Cardiac fibroblast (primary cell): ENCODE results near the gene RASGRP2.
A peak's percentile ranks its signal among the peaks of the same experiment; 100 is the strongest.

Experiments used
- DNase-seq, 2 donors: peaks; one replicate each; pipeline versions ENCODE4 v3.0.0 to v3.0.0-alpha.2; 2010; ENCODE audit warnings: low read depth in 2 of 2
- H3K4me3 ChIP-seq, 2 donors: replicated peaks in 1 of 2; 1 replicate in 1 of 2; 2 replicates in 1 of 2; pipeline ENCODE4 v1.5.1; 2011; ENCODE audit warnings: low read depth in 2 of 2, low read length in 2 of 2, mild to moderate bottlenecking in 2 of 2, moderate library complexity in 1 of 2
- TF ChIP-seq, protein P1 (sequence below): IDR thresholded peaks from one replicate; pipeline ENCODE4 v1.5.1; 2011; ENCODE audit warnings: low read depth, mild to moderate bottlenecking, low read length, inconsistent platforms

Gene RASGRP2

DNA sequence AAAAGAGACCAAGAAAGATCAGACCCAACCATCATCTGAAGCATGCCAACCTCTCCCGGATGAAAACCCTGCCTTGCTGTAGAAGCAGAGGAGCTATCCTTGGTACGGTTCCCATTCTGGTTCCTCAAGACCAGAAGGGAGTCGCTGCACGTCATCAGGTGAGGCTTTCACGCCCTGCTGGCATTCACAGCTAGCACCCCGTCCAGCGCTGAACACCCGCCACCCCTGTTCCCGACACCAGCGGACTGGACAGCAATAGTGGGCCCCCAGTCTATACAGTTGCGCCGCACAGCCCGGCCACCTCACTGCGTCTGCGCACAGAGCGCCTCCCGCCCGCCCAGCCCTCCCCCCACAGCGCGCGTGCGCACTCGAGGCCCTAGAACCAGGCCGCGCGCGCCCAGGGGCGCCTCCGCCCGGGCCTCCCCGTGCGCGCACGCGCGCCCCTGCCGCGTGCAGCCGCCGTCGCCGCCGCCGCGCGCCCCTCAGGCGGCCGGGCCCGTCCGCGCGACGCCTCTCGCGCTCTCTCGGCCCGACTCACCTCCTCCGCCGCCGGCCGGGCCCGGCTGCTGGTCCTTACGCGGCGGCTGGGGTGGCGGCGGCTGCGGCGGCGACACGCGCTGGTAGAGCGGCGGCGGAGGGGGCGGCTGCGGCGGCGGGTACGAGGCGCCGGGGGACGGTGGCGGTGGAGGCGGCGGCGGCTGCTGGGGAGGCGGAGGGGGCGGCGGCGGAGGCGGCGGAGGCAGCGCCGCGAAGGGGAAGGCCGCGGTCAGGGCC, 33.7 kb upstream of the RASGRP2 start:
- TF ChIP-seq, protein P1, sequence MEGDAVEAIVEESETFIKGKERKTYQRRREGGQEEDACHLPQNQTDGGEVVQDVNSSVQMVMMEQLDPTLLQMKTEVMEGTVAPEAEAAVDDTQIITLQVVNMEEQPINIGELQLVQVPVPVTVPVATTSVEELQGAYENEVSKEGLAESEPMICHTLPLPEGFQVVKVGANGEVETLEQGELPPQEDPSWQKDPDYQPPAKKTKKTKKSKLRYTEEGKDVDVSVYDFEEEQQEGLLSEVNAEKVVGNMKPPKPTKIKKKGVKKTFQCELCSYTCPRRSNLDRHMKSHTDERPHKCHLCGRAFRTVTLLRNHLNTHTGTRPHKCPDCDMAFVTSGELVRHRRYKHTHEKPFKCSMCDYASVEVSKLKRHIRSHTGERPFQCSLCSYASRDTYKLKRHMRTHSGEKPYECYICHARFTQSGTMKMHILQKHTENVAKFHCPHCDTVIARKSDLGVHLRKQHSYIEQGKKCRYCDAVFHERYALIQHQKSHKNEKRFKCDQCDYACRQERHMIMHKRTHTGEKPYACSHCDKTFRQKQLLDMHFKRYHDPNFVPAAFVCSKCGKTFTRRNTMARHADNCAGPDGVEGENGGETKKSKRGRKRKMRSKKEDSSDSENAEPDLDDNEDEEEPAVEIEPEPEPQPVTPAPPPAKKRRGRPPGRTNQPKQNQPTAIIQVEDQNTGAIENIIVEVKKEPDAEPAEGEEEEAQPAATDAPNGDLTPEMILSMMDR: no peak
- H3K4me3 ChIP-seq: peak overlapping the region; percentile 65 to 87
- DNase-seq: peak; percentile 81 to 83

DNA sequence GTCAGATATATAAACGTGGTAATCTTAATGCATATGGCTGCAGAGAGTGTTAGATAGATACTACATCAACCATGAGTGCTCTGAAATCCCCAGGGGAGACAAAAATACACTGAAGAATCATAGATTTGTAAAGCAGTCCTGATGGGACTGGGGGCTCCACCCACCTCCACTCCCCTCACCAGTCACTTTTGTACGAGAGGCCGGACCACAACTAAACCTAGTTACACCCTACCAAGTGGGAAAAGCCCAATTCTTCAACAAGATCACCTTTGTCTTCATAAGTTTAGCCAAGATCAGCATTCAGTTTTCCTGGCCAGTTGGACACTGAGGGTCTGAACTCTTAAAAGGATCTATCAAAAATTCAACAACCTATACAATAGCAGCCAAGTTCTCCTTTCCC, 32.9 kb upstream of the RASGRP2 start:
- peak overlapping the region; percentile 62 to 87 for H3K4me3 ChIP-seq
- TF ChIP-seq, protein P1: no peak
- DNase-seq: no peak

- peak overlapping the region; percentile 62 to 87 for H3K4me3 ChIP-seq
- TF ChIP-seq, protein P1: no peak
- DNase-seq: no peak
Observed at GRCh38 chr11:64776425-64776824, 32.5 kb upstream of the RASGRP2 start.

DNA sequence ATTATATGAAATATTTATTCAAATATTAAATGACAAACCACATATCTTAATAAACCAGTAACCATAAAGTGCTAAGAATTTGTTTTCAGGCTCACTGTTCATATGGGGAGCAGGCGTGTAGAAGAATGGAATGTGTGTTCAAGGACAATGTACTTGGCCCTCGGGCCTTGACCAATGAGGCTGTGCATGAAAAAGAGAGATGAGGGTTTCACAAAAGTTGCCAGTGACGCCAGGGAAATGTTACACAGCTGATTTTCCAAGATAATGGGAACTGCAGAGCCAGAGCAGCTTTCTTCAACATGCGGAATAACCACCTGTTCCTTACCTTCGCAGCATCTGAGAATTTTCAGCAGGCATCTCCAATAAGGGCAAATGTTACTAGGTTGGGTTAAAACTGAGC, 30.2 kb upstream of the RASGRP2 start:
- DNase-seq: no peak
- TF ChIP-seq, protein P1: no peak
- no peak overlapping the region for H3K4me3 ChIP-seq

DNA sequence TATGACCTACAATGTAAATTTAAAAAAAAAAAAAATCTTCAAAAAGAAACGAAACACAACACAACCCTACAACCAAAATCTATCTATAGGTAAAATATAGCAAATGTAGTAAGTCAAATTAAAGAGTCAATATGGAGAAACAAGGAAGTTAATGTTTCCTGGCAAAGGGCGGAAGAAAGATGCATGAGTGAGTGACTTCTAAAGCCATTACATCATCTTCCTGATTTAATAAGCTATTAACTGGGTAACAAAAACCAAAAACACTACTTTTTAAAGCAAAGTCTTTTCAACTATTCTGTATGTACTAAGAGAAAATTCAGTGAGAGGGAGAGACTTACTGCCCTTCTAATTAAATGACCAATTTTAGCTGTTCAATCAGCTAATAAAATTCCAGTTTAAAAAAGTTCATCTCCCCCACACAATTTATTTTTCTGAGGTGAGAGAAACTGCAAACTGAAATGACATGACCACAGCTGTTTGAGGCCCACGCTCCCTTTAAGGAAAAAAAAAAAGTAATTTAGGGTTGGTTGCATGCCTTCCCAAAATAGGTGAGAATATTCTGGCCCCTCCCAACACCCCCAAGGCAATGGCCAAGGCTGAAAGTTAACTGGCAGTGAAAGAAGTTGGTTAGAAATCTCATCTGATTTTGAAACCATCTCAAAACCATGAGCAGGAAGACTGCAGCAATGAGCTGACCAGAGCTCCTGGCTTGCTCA, 28.5 kb upstream of the RASGRP2 start:
- TF ChIP-seq, protein P1: no peak
- H3K4me3 ChIP-seq: no peak overlapping the region
- DNase-seq: no peak

- no peak overlapping the region for H3K4me3 ChIP-seq
- no peak for DNase-seq
- TF ChIP-seq, protein P1: no peak
Observed at GRCh38 chr11:64771861-64772260, 27.9 kb upstream of the RASGRP2 start.
